GM21528 (cell line): ENCODE measurements around the gene MICAL2.

Source experiments
- ATAC-seq: cut with Tn5 transposase; IDR thresholded peaks from one replicate; pipeline ENCODE4 v1.9.1; 2021; ENCODE audit warnings: mild to moderate bottlenecking, moderate library complexity; ENCODE audit not compliant: unreplicated experiment, low FRiP score

MICAL2 gene

DNA sequence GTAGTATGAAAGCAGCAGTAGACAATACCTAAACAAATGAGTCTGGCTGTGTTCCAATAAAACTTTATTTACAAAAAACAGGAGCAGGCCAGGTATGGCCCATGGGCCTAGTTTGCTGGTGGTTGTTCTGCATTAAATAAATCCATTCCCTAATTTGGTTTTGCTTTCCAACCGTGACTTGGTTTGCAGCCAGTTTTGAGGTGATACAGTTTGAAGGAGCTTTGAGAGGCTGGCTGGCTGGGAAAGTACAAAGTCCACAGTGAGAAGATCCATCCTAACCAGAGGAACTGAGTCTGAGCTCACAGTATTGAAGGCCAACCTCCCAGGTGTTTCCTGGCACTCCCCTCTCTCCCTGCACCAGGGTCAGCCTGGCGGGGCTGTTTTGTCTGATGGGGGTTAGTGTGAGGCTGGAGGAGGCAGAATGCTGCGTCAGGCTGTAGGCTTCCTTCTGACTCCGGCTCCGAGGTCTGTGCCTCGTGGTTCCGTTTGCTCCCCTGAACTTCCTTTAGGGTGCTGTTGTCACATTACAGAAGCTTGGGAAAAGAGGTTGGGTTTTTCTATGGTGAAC is 129.5 kb downstream of the MICAL2 start:
- no peak for ATAC-seq

DNA sequence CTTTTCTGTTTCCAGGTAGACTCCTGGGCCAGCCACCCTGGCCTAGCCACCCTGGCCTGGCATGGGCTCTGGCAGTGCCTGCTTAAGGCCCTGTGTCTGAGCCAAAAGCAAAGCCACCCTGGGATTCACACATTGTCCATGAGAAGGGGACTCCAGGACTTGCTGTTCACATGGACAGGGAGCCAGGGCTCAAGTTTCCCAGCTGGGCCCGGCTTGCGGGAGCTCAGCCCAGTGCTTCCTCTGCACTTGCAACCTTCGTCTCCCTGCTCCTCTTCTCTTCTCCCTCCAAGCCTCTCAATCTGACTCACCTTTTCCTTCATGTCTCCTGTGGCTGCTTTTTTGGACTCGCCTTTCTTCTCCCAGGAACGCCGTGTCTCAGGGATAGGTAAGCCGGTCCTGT is 130.3 kb downstream of the MICAL2 start:
- no peak for ATAC-seq

DNA sequence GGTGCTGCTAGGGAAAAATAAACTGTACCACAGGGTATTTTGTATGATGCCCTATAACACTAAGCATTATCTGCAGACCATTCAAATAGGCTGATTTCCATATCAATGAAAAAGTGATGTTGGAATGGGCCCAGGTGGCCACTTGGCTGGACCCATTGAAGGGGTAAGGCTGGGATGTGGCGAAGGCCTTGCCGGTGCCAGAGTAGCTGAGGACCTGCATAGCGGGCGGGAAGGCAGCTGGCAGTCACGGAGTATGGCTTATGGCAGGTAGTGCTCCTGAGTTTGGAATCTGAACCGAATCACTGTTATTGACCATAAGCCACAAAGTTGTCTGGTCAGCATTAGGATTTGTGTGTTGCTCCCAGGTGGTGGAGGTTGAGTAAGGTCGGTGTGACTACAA is 131.0 kb downstream of the MICAL2 start:
- no peak for ATAC-seq

GRCh38 chr11:12241971-12242672 is 131.7 kb downstream of the MICAL2 start:
- ATAC-seq: no peak

DNA sequence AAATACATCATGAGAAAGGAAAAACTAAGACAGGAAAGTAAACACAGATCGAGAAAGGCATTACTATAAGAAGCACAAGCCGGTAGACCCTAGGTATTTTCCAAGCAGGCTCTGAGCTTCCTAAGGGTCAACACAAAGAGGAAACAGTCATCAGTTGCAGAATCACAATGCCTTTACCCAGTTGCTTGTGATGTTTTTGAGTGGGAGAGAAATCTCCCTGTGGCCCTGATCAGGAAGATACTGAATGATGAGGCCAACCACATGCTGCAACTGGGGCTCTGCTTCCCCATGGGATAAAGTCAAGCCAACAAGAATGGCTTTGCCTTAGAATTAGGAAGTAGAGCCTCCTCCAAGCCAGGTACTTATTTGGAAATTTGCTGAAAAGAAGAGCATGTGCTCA is 132.6 kb downstream of the MICAL2 start:
- ATAC-seq: no peak

GRCh38 chr11:12243486-12243885 is 133.1 kb downstream of the MICAL2 start:
- no peak for ATAC-seq

DNA sequence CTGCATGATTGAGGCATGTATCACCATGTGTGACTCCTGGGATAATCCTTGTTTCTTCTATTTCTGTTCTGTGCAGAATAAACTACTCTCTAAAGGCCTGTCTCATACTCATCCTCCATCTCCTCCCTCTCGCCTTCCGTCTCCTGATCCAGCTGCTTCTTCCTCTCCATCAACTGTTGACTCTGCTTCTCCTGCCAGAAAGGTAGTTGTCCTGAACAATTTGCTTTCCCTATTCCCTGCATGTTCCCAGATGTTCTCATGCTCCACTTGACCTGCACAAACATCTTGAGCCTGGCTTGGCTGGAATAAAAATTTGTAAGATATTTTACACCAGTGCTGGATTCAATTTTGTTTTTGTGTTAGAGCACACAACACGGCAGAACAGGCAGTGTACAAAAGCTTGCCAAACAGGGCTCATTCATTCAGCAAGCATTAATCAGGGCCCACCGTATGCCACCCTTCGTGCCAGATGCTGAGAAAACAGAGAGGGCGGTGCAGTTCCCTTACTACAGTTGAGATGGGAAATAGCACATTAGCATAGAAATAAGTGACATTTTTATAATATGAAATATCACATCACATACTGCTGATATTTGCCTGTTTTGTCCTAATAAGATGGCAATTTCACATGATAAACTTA is 133.6 kb downstream of the MICAL2 start:
- ATAC-seq: no peak

DNA sequence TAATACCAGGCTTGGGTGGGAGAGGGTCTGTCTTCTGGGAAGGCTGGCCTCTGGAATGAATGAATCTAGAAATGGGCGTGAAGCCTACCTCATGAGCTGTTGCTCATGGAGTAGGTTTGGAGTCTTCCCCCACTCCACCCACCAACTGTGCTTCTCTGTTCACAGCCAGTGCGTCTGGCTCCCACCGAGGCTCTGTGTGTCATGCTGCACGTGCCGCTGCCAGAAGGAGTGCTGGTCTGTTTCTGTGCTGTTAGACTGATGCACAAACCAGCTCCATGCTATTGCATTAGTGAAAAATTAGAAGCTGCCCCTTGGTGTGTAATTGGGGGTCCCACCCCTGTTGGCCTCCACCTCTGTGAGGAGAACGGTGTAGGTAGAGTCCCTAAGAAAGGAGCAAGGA is 134.7 kb downstream of the MICAL2 start:
- no peak for ATAC-seq

GRCh38 chr11:12245549-12246016 is 135.2 kb downstream of the MICAL2 start:
- no peak for ATAC-seq

DNA sequence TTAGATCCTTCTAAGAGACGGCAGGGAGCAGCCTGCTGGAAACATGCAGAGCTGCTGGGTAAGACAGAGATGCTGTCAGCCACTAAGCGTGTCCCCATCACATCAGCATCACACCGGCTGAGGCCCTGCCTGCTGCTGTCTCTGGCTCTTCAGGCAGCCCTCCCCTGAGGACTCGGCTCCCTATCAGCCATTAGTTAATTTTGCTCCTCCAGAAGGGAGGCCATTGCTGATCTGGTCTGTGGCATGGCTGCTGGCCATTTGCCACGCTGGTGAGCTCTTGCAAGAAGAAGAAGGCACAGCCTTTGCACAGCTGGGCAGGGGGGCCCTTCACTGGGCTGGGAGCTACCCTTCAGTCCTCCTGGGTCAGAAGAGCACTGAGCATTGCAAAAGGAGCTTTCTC is 135.8 kb downstream of the MICAL2 start:
- ATAC-seq: no peak

DNA sequence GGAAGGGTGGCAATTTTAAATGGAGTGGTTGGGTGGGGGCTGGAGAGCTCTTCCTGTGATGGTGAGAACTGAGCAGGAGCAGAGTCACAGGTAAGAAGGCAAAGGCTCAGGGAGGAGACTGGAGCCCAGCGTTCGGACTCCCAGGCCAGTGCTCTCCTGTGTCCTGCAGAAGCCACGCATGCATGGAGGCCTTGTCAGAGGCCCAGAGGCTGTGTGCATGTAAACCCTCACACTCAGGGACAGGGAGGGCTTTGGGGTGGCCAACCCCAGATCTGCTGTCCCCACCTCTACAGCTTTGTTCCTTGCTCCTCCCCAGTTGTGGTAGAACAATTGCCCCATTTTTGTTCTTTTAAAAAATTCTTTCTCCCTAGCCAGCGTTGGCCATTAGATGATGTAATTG is 136.6 kb downstream of the MICAL2 start:
- no peak for ATAC-seq

DNA sequence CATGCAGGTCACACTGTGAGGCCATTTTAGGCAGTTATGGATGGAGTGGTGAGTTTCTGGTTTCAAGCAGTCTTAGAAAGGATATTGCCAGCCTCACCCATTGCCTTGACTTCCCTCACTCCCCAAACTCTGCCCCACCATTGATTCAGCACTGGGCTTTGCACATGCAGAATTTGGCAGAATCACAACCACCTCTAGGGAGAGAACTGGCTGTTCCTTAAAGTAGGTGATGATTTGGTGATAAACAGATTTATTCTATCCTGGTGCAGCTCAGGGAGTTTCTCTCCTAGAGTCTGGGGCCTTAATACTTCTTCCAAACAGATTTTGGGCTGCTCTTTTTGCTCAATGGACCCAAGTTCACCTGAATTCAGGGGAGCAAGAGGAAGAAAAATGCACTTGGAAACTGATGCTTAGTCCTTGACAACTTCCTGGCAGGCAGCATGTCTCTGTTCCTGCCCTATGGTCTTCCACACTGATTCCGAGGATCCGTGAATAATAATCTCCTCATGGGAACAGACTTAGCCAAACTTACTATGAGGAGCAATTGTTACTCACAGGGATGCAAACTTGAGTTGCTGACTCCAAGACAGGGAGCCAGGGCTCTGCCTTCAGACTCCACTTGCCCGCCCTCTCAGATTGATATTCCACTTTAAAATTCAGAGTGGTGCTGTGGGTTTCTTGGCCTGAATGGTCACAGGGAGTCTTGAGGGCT is 137.3 kb downstream of the MICAL2 start:
- ATAC-seq: no peak

DNA sequence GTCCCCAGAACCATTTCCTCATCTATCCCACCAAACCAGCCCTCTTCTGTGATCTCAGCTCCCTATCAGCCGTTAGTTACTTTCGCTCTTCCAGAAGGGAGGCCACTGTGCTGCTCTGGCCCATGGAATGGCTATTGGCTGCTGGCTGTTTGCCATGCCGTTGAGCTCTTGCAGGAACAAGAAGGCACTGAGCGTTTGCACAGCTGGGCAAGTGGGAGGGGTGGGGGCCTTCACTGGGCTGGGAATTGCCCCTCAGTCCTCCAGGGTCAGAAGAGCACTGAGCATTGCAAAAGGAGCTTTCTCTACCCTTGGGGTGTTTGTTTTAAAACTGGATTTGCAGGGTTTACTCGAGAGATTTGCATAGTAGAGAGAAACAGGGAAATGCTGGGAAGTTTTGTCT is 137.9 kb downstream of the MICAL2 start:
- no peak for ATAC-seq

DNA sequence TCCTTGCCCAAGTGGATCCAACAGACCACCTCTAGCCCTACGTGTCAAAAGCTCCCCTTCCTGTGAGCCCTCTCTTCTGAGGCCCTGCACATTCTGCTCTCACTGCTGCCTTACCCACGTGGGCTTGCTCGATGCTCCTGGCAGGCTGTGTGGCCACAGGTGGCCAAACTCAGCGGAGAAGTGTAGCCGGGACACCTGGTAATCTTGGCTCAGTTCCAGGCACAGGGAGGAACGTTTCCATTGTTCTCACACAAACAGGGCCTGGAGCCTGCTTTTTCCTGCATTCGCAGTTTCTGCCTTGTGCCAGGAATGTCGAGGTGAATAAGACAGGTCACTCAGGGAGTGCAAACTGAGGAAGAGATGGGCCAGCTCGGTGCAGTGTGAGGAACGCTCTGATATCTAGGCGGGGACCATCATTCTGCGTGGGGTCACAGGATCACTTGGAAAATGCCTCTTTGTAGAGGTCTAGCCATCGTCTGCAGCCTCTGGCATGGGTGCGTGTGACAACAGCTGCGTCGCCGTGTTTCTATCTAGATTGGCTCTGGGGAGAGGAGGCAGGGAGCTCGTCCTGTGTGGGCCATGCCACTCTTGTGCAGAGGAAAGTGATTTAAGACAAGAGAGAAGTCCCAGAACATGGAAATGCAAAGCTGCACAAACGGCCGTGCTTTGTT is 139.3 kb downstream of the MICAL2 start:
- ATAC-seq: no peak

DNA sequence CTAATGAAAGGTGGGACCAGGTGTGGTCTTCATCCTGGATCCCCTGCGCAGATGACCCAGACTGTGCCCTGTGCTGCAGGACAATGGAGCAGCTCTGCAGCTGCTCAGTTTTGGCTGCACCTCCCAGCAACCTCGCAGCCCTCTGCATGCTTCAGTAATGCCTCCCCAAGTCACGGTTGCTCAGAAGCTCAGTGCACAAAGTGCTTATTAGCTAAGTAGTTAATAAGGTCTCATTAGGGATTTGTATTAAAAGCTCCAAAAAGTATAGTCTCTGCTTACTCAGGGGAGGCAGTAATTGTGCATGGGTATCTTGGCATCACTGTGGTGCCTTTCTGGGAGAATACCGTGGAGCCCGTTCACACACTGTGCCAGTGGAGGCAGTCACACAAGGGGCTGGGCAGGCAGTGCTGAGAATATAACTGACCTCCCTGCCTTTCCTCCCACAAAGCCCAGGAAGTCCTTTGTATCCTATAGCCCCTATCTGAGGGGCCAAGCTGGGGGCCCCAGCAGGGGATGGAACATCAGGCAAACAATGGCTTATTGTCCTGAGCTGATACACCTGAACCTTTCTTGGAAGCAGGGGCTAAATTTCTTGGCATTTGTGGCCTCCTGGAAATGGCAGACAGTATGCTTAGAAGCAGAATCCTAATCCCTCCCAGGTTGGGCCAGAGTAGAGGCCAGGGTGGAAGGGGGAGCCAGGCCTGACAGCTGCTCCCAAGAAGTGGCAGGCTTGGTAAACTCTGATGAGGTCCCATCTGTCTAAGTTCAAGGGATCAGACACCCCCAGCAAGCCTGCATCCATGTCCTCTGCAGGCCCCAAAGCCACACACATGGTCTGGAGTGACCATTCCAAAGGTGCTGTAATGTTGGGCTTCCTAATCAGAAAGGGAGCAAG is 141.5 kb downstream of the MICAL2 start:
- no peak for ATAC-seq

- no peak for ATAC-seq
Measured at GRCh38 chr11:12253843-12254281, 143.5 kb downstream of the MICAL2 start.

- ATAC-seq: no peak
Measured at GRCh38 chr11:12258451-12258850, 148.1 kb downstream of the MICAL2 start.

GRCh38 chr11:12259956-12260355 is 149.6 kb downstream of the MICAL2 start:
- ATAC-seq: no peak

DNA sequence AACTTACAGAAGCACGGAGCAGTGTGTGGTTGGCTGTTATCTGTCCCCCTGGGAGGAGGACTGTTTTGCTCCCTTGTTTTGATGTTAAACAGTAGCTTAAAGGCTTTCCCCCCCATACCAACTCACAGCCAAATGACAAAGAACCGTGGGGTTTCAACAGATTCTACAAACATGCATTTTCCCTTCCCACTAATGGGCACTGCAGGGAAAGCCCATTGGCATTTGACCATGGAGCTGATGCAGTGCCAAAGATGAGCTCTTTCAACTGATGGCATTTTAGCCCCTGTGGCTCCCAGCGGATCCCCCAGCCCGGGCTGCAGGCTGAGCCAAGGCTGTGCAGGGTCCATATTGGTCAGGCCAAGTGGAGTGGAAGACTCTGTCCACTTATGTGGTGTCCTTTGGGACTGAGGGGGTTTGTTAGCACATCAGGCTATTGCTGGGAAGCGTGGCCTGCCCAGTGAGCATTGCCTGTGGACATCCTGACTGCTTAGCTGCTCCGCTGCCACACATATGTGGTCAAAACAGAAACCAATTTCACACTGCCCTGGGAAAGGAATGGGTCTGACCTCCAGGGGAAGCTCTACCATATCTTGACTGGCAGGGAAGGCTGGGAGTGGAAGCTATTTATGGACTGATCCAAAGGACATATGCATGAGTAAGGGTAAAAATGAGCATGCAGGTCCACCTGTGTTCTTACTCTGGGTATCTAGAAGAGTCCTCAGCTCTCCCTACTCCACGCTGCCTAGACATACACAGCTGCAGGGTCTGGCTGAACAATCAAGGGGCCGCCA is 150.5 kb downstream of the MICAL2 start:
- ATAC-seq: no peak
